Lung (tissue), 12 donors: Measurements from ENCODE around the gene NNMT. TPM values are rescaled to one million over a fixed set of nuclear protein-coding genes. Genes with fewer than 3 reads are reported as not detected.

Source experiments
- ATAC-seq: fragments of 200-7000 bp; cut with Tn5 transposase; one replicate; pipeline ENCODE4 v1.9.1; 2020; ENCODE audit warnings: moderate number of reproducible peaks; ENCODE audit not compliant: insufficient read depth, low FRiP score
- DNase-seq, 3 donors: peaks; one replicate each; pipeline ENCODE4 v3.0.0-alpha.2; 2013 to 2017
- H3K27ac ChIP-seq, 2 donors: one replicate each; pipeline ENCODE4 v1.5.1; 2013; ENCODE audit warnings: mild to moderate bottlenecking in 2 of 2, moderate library complexity in 2 of 2, control low read depth in 1 of 2, inconsistent platforms in 1 of 2, low read depth in 1 of 2, low read length in 1 of 2
- H3K27me3 ChIP-seq, 3 donors: one replicate each; pipeline ENCODE4 v1.5.1; 2013; ENCODE audit warnings: low read length in 2 of 3; ENCODE audit not compliant: control insufficient read depth in 3 of 3, insufficient read depth in 3 of 3
- H3K36me3 ChIP-seq, 4 donors: one replicate each; pipeline ENCODE4 v1.5.1; 2013; ENCODE audit warnings: low read length in 4 of 4, mild to moderate bottlenecking in 1 of 4, moderate library complexity in 1 of 4; ENCODE audit not compliant: control insufficient read depth in 4 of 4, insufficient read depth in 4 of 4
- H3K4me1 ChIP-seq, 5 donors: one replicate each; pipeline ENCODE4 v1.5.1; 2013; ENCODE audit warnings: low read length in 5 of 5, mild to moderate bottlenecking in 2 of 5, moderate library complexity in 1 of 5; ENCODE audit not compliant: control insufficient read depth in 5 of 5, insufficient read depth in 5 of 5
- H3K4me3 ChIP-seq: one replicate; pipeline ENCODE4 v1.5.1; 2013; ENCODE audit warnings: mild to moderate bottlenecking, control low read depth, moderate library complexity
- H3K9ac ChIP-seq, 2 donors: one replicate each; pipeline ENCODE4 v1.5.1; 2013; ENCODE audit warnings: low read length in 2 of 2, control low read depth in 1 of 2; ENCODE audit not compliant: insufficient read depth in 1 of 2
- H3K9me3 ChIP-seq, 4 donors: one replicate each; pipeline ENCODE4 v1.5.1; 2013; ENCODE audit warnings: low read length in 3 of 4, mild to moderate bottlenecking in 1 of 4, moderate library complexity in 1 of 4; ENCODE audit not compliant: control insufficient read depth in 4 of 4, insufficient read depth in 3 of 4
- WGBS, 2 donors: extraction: QIAGEN DNeasy Blood & Tissue Kit; methylation state at CpG; one replicate each; pipeline ENCODE4 v1.1.7; 2013; 5-methylcytosine and 5-hydroxymethylcytosine counted together
- polyA plus RNA-seq, 2 donors: library from polyadenylated mRNA; stranded (reverse); fragments of 200-250 nt; gene quantifications; one replicate each; pipeline ENCODE4 v1.2.1, GENCODE V29; 2013
- total RNA-seq, 2 donors: library from RNA; depleted of rRNA in 1 of 2; stranded (reverse); fragments of >200 nt in 1 of 2; gene quantifications; one replicate each; pipeline ENCODE4 v1.2.1, GENCODE V29; 2014 to 2021
- TF ChIP-seq, protein P1 (sequence below): IDR thresholded peaks from 2 replicates; pipeline ENCODE4 v1.5.1; 2012; ENCODE audit warnings: mild to moderate bottlenecking; ENCODE audit errors: control extremely low read depth, extremely low read depth
- donor health status: control.
- donor health status: control.
- donor health status: Bipolar disorder and iron deficiency.
- donor health status: healthy.
- donor health status: DM: yes; HTN: yes; CAD: no.

Gene NNMT
- total and polyA plus RNA-seq, 4 donors = 15.4 to 523 (median 345) TPM

DNA sequence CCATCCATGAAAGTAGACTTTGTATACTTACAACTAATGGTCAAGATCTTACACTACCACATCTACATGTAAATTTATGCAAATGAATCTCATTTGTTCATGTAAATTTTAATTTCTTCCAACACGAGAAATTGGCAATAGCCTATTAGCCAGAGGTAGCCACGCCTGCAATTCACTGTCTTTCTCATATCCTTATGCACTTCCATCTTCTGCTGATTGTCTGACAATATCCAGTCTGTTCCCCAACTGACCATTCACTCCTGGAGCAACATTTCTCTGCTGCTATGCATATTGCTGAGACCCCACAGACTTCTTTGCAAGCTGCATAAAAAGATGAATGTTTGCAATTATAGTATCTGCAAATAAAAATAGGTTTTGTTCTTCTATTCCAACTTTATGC, 2.5 kb downstream of the NNMT start:
- no peak overlapping the region for H3K9ac ChIP-seq

DNA sequence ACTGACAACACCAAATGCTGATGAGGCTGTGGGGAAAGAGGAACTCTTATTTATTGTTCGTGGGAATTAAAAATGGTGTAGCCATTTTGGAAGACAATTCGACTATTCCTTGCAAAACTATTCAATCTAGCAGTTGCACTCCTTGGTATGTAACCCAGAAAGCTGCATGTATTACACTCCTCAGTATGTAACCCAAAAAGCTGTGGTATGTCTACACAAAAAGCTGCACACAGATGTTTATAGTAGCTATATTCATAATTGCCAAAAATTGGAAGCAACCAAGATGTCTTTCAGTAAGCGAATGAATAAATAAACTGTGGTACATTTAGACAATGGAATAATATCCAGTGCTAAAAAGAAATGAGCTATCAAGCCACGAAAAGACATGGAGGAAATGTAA, 4.9 kb downstream of the NNMT start:
- WGBS, 2 donors = 88 to 91% methylated on average over 4 of the region's 4 CpGs
- H3K9ac ChIP-seq = no peak overlapping the region
- H3K4me3 ChIP-seq = no peak overlapping the region
- no peak for DNase-seq
- TF ChIP-seq, protein P1, sequence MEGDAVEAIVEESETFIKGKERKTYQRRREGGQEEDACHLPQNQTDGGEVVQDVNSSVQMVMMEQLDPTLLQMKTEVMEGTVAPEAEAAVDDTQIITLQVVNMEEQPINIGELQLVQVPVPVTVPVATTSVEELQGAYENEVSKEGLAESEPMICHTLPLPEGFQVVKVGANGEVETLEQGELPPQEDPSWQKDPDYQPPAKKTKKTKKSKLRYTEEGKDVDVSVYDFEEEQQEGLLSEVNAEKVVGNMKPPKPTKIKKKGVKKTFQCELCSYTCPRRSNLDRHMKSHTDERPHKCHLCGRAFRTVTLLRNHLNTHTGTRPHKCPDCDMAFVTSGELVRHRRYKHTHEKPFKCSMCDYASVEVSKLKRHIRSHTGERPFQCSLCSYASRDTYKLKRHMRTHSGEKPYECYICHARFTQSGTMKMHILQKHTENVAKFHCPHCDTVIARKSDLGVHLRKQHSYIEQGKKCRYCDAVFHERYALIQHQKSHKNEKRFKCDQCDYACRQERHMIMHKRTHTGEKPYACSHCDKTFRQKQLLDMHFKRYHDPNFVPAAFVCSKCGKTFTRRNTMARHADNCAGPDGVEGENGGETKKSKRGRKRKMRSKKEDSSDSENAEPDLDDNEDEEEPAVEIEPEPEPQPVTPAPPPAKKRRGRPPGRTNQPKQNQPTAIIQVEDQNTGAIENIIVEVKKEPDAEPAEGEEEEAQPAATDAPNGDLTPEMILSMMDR = no peak
- no peaks in the 10 kb centered on the region for H3K36me3 ChIP-seq
- peaks cover 0 to 2% (median 0%) of the 10 kb centered on the region in 5 donors for H3K4me1 ChIP-seq
- ATAC-seq = no peak
- H3K9me3 ChIP-seq = peaks cover 0 to 5% (median under 1%) of the 10 kb centered on the region in 4 donors
- H3K27ac ChIP-seq = no peak overlapping the region
- H3K27me3 ChIP-seq = no peaks in the 10 kb centered on the region

More for the DNA sequence above, 2.5 kb downstream of the NNMT start:
- Histone ChIP-seq H3K27me3 (no peaks in the 10 kb centered on the region), H3K27ac (no peak overlapping the region), H3K36me3 (no peaks in the 10 kb centered on the region), H3K4me1 (no peaks in the 10 kb centered on the region), H3K4me3 (peak overlapping the region; percentile 39), H3K9me3 (peaks cover 0 to 5% (median under 1%) of the 10 kb centered on the region in 4 donors)
- TF ChIP-seq, protein P1 = no peak
- no peak for ATAC-seq
- DNase-seq = no peak
- 94 to 95% methylated on average over 2 of the region's 2 CpGs for WGBS, 2 donors

DNA sequence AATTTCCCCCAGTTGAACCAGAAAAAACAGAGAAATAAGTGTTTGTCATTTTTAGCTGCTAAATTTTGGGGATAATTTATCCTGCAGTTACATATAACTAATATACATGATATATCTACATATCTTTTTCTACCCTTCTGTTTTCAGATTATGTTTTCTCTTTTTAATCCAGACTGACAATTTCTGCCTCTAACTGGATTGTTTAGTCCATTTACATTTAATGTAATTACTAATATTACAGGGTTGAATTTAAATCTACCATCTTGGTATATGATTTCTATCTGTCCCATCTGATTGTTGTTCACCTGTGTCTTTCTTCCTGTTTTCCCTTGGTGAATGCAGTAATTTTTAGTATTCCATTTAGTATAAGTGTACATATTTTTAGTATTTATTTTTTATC, 5.7 kb downstream of the NNMT start:
- no peak overlapping the region for H3K4me3 ChIP-seq
- H3K27me3 ChIP-seq = no peaks in the 10 kb centered on the region
- no peak for ATAC-seq
- no peaks in the 10 kb centered on the region for H3K36me3 ChIP-seq
- H3K9ac ChIP-seq = no peak overlapping the region
- DNase-seq = no peak
- TF ChIP-seq, protein P1 = no peak
- peaks cover 0 to 5% (median under 1%) of the 10 kb centered on the region in 4 donors for H3K9me3 ChIP-seq
- H3K27ac ChIP-seq = no peak overlapping the region
- peaks cover 0 to 2% (median 0%) of the 10 kb centered on the region in 5 donors for H3K4me1 ChIP-seq

DNA sequence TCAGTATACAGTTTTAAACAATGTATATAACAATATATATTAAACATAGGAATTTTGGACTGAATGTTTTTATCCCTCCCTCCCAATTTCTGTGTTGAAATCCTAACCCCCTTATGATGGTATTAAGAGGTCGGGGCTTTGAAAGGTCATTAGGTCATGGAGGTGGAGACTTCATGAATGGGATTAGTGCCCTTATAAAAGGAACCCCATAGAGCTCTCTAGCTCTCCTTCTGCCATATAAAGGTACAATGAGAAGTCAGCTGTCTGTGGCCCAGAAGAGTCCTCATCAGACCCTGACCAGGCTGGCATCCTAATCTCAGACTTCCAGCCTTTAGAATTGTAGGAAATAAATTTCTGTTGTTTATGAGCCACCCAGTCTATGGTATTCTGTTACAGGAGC, 6.5 kb downstream of the NNMT start:
- TF ChIP-seq, protein P1 = no peak
- no peaks in the 10 kb centered on the region for H3K27me3 ChIP-seq
- DNase-seq = no peak
- no peak overlapping the region for H3K9ac ChIP-seq
- no peak overlapping the region for H3K4me3 ChIP-seq
- H3K27ac ChIP-seq = no peak overlapping the region
- H3K36me3 ChIP-seq = no peaks in the 10 kb centered on the region
- peaks cover 0 to 2% (median 0%) of the 10 kb centered on the region in 5 donors for H3K4me1 ChIP-seq
- no peak for ATAC-seq
- peaks cover 0 to 5% (median under 1%) of the 10 kb centered on the region in 4 donors for H3K9me3 ChIP-seq
- WGBS, 2 donors = 65 to 72% methylated on average over 1 of the region's 1 CpG
